Left ventricle myocardium superior (tissue), 1 donor: ENCODE data around the gene DPPA5. TPM values are rescaled to one million over a fixed set of nuclear protein-coding genes. Genes with fewer than 3 reads are reported as not detected.
"Not testable (repeated sequence)": the region's sequence is repeated elsewhere in the genome, so short reads cannot be mapped to it uniquely, and the experiment has no call there.

Source experiments
- ATAC-seq: fragments of 200-7000 bp; cut with Tn5 transposase; one replicate; pipeline ENCODE4 v1.9.1; 2020; ENCODE audit warnings: mild to moderate bottlenecking, moderate library complexity
- DNase-seq: peaks from one replicate; pipeline ENCODE4 v3.0.0-alpha.2; 2020
- intact Hi-C: fragments of 100-400 bp; cut with micrococcal nuclease; formaldehyde crosslinking; loops from one replicate; pipeline ENCODE4 v1.11.0; 2022
- total RNA-seq: library from RNA; stranded (reverse); fragmentation: NEBNext Ultra II Directional; extraction: Animal tissue kit (Norgen Biotek cat#: 25700); gene quantifications from one replicate; pipeline ENCODE4 v1.2.1, GENCODE V29; 2021
- donor health status: DM: no; HTN: yes; CAD: no; lungs with severe emphysema.

Gene DPPA5
- total RNA-seq, 1 donor from 2014 or later = not detected

DNA sequence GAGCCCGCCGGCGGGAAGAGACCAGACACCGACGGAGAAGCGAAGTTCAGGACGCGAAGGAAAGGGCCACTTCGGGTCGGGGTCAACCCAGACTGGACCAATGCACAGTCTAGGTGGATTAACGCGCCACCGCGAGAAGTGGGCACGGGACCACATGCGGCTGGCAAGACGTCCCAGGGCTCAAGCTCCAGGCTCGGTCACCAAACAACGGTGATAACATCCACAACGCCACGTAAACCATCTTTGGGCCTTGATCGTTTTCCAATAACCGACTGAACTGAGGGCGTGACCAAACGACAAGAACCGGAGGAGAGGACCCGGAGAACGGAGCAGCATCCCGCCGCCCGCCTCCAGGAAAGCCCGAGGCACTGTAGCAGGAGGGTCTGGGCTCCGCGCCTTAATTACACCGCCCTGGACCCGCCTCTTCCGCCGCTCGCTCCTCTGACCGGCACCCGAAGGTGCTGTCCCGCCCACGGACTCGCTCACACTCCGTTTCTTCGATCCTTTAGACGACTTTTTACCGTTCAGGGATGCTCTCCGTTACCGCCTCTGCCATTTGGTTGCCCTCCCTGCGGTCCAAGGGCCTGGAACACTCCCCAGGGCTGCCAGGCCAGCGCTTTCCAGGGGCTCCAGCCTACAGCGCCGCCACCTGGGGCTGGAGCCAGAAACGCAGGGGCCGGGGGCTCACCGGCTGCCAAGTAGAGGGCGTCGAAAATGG, 44.1 kb downstream of the DPPA5 start:
- peak; percentile 97 for ATAC-seq
- intact Hi-C loops = no loop called here
- DNase-seq = peak; percentile 71

DNA sequence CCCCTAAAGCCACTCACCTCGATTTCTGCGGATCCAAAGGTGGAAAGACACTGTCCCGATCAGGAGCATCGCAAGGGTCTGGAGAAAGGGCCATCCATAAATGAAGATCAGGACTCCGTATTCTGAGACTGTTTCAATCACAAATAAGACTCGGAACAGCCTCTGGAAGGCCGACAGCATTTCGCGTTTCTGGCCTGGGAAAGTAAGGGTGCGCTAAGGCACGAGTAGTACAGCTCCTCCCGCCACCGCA, 44.6 kb downstream of the DPPA5 start:
- DNase-seq (no peak), ATAC-seq (peak; percentile 73)
- intact Hi-C loops = no loop called here

DNA sequence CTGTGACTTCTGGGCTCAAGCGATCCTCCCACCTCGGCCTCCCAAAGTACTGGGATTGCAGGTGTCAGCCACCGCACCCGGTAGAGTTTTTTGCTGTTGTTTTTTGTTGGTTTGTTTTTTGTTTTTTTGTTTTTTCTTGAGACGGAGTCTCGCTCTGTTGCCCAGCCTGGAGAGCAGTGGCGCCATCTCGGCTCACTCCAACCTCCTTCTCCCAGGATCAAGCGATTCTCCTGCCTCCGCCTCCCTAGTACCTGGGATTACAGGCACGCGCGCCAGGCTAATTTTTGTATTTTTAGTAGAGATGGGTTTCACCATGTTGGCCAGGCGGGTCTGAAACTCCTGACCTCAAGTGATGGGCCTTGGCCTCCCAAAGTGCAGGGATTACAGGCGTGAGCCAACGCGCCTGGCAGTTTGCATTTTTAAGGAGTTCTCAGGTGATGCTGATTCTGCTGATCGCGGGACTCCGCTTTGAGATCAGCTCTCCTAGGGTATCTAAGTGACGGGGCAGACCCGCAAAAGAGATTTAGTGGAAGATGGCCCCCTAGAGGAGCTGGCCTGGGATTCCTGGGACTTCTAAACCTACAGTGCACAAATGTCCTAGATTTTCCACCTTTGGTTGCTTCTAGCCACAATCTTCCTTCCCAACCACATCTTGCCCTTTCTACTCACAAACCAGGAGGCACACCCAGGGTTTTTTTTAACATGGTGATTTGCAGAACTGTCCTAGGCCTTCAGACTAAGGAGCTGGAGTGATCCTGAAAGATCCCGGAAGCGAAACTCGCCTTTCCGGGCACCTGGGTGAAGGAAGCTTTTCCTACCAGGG, 45.2 kb downstream of the DPPA5 start:
- DNase-seq = no peak
- ATAC-seq = no peak
- intact Hi-C loops = no loop called here

DNA sequence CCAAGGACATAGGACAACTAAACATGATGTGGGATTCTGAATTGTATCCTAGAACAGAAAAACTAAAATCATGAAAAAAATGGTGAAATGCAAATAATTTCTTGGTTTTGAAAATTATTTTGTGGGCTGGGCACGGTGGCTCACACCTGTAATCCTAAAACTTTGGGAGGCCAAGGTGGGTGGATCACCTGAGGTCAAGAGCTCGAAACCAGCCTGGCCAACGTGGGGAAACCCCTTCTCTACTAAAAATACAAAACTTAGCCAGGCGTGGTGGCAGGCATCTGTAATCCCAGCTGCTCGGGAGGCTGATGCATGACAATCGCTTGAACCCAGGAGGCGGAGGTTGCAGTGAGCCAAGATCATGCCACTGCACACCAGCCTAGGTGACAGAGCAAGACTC, 50.3 kb downstream of the DPPA5 start:
- intact Hi-C loops, ATAC-seq, DNase-seq: not testable (repeated sequence)

Other genes with a start within 250 kb of the DPPA5 start
- not detected for gene KHDC1L, start 128.8 kb downstream of the DPPA5 start, total RNA-seq
- 0.79 TPM for gene KHDC1, start 91.1 kb downstream of the DPPA5 start, total RNA-seq
- gene KHDC3L, start 8.4 kb upstream of the DPPA5 start, total RNA-seq = not detected
- gene OOEP, start 15.6 kb upstream of the DPPA5 start, total RNA-seq = 0.45 TPM
- gene DDX43, start 40.6 kb upstream of the DPPA5 start, total RNA-seq = 0.52 TPM
- gene CGAS, start 98.0 kb upstream of the DPPA5 start, total RNA-seq = 1.0 TPM
- 28.9 TPM for gene MTO1, start 107.5 kb upstream of the DPPA5 start, total RNA-seq
- 1,360 TPM for gene EEF1A1, start 166.8 kb upstream of the DPPA5 start, total RNA-seq